Measurements from ENCODE around the gene MBOAT1. TPM values are rescaled to one million over a fixed set of nuclear protein-coding genes. Genes with fewer than 3 reads are reported as not detected.

The MBOAT1 gene
- total RNA-seq, 4 donors from 2014 or later: 6.8 to 33.5 (median 25.9) TPM

GRCh38 chr6:20223141-20223540, 10.9 kb upstream of the MBOAT1 start:
- intact Hi-C loops (cut with DNase I; ENCODE audit: low total_unique reads): no loop called here
- no peak for TF ChIP-seq POLR2A (IDR thresholded peaks at IDR 0.05)
- TF ChIP-seq, protein P1, sequence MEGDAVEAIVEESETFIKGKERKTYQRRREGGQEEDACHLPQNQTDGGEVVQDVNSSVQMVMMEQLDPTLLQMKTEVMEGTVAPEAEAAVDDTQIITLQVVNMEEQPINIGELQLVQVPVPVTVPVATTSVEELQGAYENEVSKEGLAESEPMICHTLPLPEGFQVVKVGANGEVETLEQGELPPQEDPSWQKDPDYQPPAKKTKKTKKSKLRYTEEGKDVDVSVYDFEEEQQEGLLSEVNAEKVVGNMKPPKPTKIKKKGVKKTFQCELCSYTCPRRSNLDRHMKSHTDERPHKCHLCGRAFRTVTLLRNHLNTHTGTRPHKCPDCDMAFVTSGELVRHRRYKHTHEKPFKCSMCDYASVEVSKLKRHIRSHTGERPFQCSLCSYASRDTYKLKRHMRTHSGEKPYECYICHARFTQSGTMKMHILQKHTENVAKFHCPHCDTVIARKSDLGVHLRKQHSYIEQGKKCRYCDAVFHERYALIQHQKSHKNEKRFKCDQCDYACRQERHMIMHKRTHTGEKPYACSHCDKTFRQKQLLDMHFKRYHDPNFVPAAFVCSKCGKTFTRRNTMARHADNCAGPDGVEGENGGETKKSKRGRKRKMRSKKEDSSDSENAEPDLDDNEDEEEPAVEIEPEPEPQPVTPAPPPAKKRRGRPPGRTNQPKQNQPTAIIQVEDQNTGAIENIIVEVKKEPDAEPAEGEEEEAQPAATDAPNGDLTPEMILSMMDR (IDR thresholded peaks at IDR 0.05): no peak
- no peak for DNase-seq
- no peak overlapping the region for H3K27ac ChIP-seq
- H3K27me3 ChIP-seq: no peaks in the 10 kb centered on the region
- H3K9me3 ChIP-seq: no peaks in the 10 kb centered on the region
- no peaks in the 10 kb centered on the region for H3K36me3 ChIP-seq
- no peaks in the 10 kb centered on the region for H3K4me1 ChIP-seq
- no peak overlapping the region for H3K4me3 ChIP-seq

GRCh38 chr6:20221421-20221820, 9.2 kb upstream of the MBOAT1 start:
- H3K27me3 ChIP-seq: no peaks in the 10 kb centered on the region
- no peak overlapping the region for H3K4me3 ChIP-seq
- no peaks in the 10 kb centered on the region for H3K36me3 ChIP-seq
- no peak for TF ChIP-seq POLR2A (IDR thresholded peaks at IDR 0.05)
- TF ChIP-seq, protein P1 (IDR thresholded peaks at IDR 0.05): no peak
- no peak for DNase-seq
- peak overlapping the region in 1 of 2 donors; percentile 8 for H3K27ac ChIP-seq
- no peaks in the 10 kb centered on the region for H3K4me1 ChIP-seq
- no peaks in the 10 kb centered on the region for H3K9me3 ChIP-seq
- intact Hi-C loops (cut with DNase I; ENCODE audit: low total_unique reads): no loop called here

DNA sequence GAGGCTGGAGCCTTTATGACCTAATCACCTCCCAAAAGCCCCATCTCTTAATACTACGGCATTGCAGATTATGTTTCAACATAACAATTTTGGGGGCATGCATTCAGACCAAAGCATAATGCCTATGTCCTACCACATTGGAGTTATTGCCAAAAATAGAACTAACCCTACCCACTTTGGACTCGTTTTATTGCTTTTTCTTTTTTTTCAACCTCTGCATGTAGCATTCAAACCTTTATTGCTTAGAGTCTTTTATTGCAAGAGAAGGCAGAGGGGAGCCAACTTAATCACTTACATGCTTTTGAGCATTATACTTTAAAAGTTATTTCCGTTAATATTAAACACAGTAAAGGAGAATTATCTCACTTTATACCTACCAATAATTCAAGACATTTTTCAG, 8.1 kb upstream of the MBOAT1 start:
- DNase-seq: no peak

GRCh38 chr6:20217891-20218290, 5.6 kb upstream of the MBOAT1 start:
- no peak for DNase-seq
- TF ChIP-seq, protein P1 (IDR thresholded peaks at IDR 0.05): no peak
- no peak for TF ChIP-seq POLR2A (IDR thresholded peaks at IDR 0.05)
- intact Hi-C loops (cut with DNase I; ENCODE audit: low total_unique reads): no loop called here
- no peaks in the 10 kb centered on the region for H3K27me3 ChIP-seq
- H3K27ac ChIP-seq: peak overlapping the region in 1 of 2 donors; percentile 24
- no peaks in the 10 kb centered on the region for H3K9me3 ChIP-seq
- no peaks in the 10 kb centered on the region for H3K36me3 ChIP-seq
- H3K4me3 ChIP-seq: no peak overlapping the region
- no peaks in the 10 kb centered on the region for H3K4me1 ChIP-seq

More for the DNA sequence above, 8.1 kb upstream of the MBOAT1 start:
- no peaks in the 10 kb centered on the region for H3K27me3 ChIP-seq
- no peak overlapping the region for H3K4me3 ChIP-seq
- no peak overlapping the region for H3K27ac ChIP-seq
- H3K36me3 ChIP-seq: no peaks in the 10 kb centered on the region
- no peaks in the 10 kb centered on the region for H3K9me3 ChIP-seq
- no peaks in the 10 kb centered on the region for H3K4me1 ChIP-seq
- TF ChIP-seq, protein P1 (IDR thresholded peaks at IDR 0.05): no peak
- no peak for TF ChIP-seq POLR2A (IDR thresholded peaks at IDR 0.05)
- intact Hi-C loops (cut with DNase I; ENCODE audit: low total_unique reads): no loop called here

DNA sequence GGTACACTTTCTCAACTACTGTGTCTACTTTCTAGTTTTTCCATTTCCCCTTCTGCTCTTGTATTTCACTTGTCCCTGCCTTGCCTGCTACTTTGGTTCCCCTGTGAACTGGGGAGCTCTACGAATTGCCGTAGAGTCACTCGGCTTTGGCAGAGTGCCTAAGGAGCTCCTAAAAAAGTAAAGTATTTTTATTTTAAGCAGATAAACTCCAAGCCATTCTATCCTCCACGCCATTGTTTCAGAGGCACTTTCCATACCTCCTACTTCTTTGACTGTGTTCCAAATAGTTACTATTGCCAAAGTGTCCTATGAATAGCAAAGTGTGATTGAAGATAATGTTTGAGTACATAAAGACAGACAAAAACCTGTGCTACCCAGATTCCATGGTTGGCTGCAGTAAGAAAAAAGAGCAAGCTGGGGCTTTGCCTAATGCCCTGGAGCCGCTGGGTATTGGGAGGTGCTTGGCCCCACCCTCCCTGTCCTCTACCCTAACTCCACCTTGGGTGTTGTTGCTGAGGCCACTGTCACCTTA, 5.1 kb upstream of the MBOAT1 start:
- Histone ChIP-seq H3K27me3 (no peaks in the 10 kb centered on the region), H3K4me1 (no peaks in the 10 kb centered on the region), H3K4me3 (peak overlapping the region in 1 of 2 donors; percentile 16), H3K27ac (peak overlapping the region in 1 of 2 donors; percentile 24), H3K36me3 (no peaks in the 10 kb centered on the region), H3K9me3 (no peaks in the 10 kb centered on the region)
- intact Hi-C loops (cut with DNase I; ENCODE audit: low total_unique reads): no loop called here
- peak in 1 of 2 donors; percentile 32 for DNase-seq
- TF ChIP-seq, protein P1 (IDR thresholded peaks at IDR 0.05): no peak
- TF ChIP-seq POLR2A (IDR thresholded peaks at IDR 0.05): no peak

Data from uterus (tissue), 4 donors.